K562 (cell line): ENCODE results near the gene TEX48. TPM values are rescaled to one million over a fixed set of nuclear protein-coding genes. Genes with fewer than 3 reads are reported as not detected.

ENCODE experiments used
- ATAC-seq: fragments of 200-7000 bp; cut with Tn5 transposase; 3 replicates; pipeline ENCODE4 v1.9.1; 2020; ENCODE audit warnings: moderate library complexity
- BruUV-seq: library from RNA; stranded (reverse); fragments of 400-500 nt; replicated peaks from 2 replicates; lab custom pipeline; 2021; lab: Mats Ljungman, UMichigan
- CTCF ChIA-PET: fragments of 300-600 bp; formaldehyde crosslinking; extraction: SDS; loops from one replicate; lab custom pipeline; 2021; ENCODE audit warnings: low intra/inter-chr PET ratio; lab: Yijun Ruan, JAX
- POLR2A ChIA-PET: fragments of 300-600, 350-650 bp; sonication (Branson Sonifier 250); formaldehyde crosslinking; extraction: SDS; loops from one replicate; lab custom pipeline; 2021; ENCODE audit warnings: antibody characterized with exemption, inconsistent platforms; lab: Yijun Ruan, JAX
- DNase-seq, 4 experiments: peaks; one replicate each; pipeline versions ENCODE4 v3.0.0 to v3.0.0-alpha.2; 2011 to 2018; ENCODE audit warnings: low spot score in 3 of 4, mixed read lengths in 3 of 4; ENCODE audit errors: extremely low read depth in 1 of 4
- FAIRE-seq: peaks from 2 replicates; lab custom pipeline; 2011; peaks lifted over from hg19 to GRCh38; lab: Jason Lieb, UNC
- H2AFZ ChIP-seq: 2 replicates; pipeline ENCODE4 v1.6.0; 2011; ENCODE audit warnings: low read depth, low read length, control low read depth, inconsistent platforms
- H3K27ac ChIP-seq: fragments of 200-600 bp; 3 replicates; pipeline ENCODE4 v1.8.0; 2011; ENCODE audit warnings: low read depth, mild to moderate bottlenecking, control low read depth, inconsistent platforms, low read length, moderate library complexity, mixed read lengths; ENCODE audit errors: extremely low read depth
- H3K27me3 ChIP-seq, 2 experiments: fragments of 300-600 bp in 1 of 2; 2 replicates in 1 of 2; 3 replicates in 1 of 2; pipeline versions ENCODE4 v1.6.0 to v1.8.0; 2011; ENCODE audit warnings: inconsistent platforms in 2 of 2, low read length in 2 of 2, mild to moderate bottlenecking in 1 of 2, mixed read lengths in 1 of 2, moderate library complexity in 1 of 2; ENCODE audit not compliant: control insufficient read depth in 2 of 2, insufficient read depth in 2 of 2
- H3K36me3 ChIP-seq: fragments of 300-600 bp; 3 replicates; pipeline ENCODE4 v1.8.0; 2011; ENCODE audit warnings: mild to moderate bottlenecking, low read length, inconsistent platforms; ENCODE audit not compliant: control insufficient read depth, insufficient read depth
- H3K4me1 ChIP-seq, 2 experiments: fragments of 200-600 bp in 1 of 2; replicated peaks in 1 of 2; 2 replicates in 1 of 2; 3 replicates in 1 of 2; pipeline versions ENCODE4 v1.5.1 to v1.8.0; 2011; ENCODE audit warnings: inconsistent platforms in 2 of 2, low read length in 2 of 2, mild to moderate bottlenecking in 1 of 2, mixed read lengths in 1 of 2, moderate library complexity in 1 of 2; ENCODE audit not compliant: control insufficient read depth in 2 of 2, insufficient read depth in 2 of 2
- H3K4me2 ChIP-seq: 2 replicates; pipeline ENCODE4 v1.6.1; 2011; ENCODE audit warnings: low read length, control low read depth, inconsistent platforms, mixed read lengths; ENCODE audit not compliant: insufficient read depth
- H3K4me3 ChIP-seq: fragments of 200-600 bp; sonication (generic), shearing (Covaris generic); 2 replicates; pipeline ENCODE4 v1.5.1; 2016; ENCODE audit warnings: control low read depth, inconsistent platforms
- H3K79me2 ChIP-seq: fragments of 200-600 bp; 3 replicates; pipeline ENCODE4 v1.8.0; 2011; ENCODE audit warnings: low read length, inconsistent platforms; ENCODE audit not compliant: control insufficient read depth, insufficient read depth
- H3K9ac ChIP-seq, 2 experiments: 2 replicates each; pipeline versions ENCODE4 v1.6.0 to v1.6.1; 2011; ENCODE audit warnings: low read depth in 2 of 2, low read length in 2 of 2, control low read depth in 1 of 2, inconsistent platforms in 1 of 2, mild to moderate bottlenecking in 1 of 2, mixed read lengths in 1 of 2; ENCODE audit not compliant: insufficient read depth in 1 of 2
- H3K9me1 ChIP-seq: one replicate; pipeline ENCODE4 v1.6.0; 2011; ENCODE audit warnings: inconsistent platforms, mild to moderate bottlenecking, low read length, moderate library complexity; ENCODE audit not compliant: control insufficient read depth, insufficient read depth
- H3K9me3 ChIP-seq: replicated peaks from 2 replicates; pipeline ENCODE4 v1.5.1; 2011; ENCODE audit warnings: low read depth, low read length, inconsistent platforms; ENCODE audit not compliant: control insufficient read depth, insufficient read depth
- H4K20me1 ChIP-seq: replicated peaks from 2 replicates; pipeline ENCODE4 v1.6.1; 2011; ENCODE audit warnings: low read length, inconsistent platforms, mixed read lengths; ENCODE audit not compliant: control insufficient read depth, insufficient read depth
- COPS2 ChIP-seq: fragments of 450-650 bp; conservative IDR thresholded peaks from 2 replicates; pipeline ENCODE4 v1.6.1; 2016; ENCODE audit warnings: mild to moderate bottlenecking, moderate library complexity
- HNRNPLL ChIP-seq: fragments of 200-400 bp; formaldehyde crosslinking; IDR thresholded peaks from 2 replicates; pipeline ENCODE4 v1.6.1; 2017; ENCODE audit warnings: low read length, low read depth, mild to moderate bottlenecking; ENCODE audit not compliant: poor library complexity, severe bottlenecking
- POLR2AphosphoS2 ChIP-seq: IDR thresholded peaks from 2 replicates; pipeline ENCODE4 v1.6.1; 2012; ENCODE audit warnings: low read length, improper control_type of control experiment
- STAT6 ChIP-seq: sonication (generic); formaldehyde crosslinking; IDR thresholded peaks from 2 replicates; pipeline ENCODE4 v1.8.1; 2023; ENCODE audit warnings: mild to moderate bottlenecking, missing genetic modification reagents
- ZBTB33 ChIP-seq: sonication (generic); formaldehyde crosslinking; IDR thresholded peaks from 2 replicates; pipeline ENCODE4 v1.8.1; 2023; ENCODE audit warnings: mild to moderate bottlenecking, missing genetic modification reagents
- in situ Hi-C: fragments of 300-500 bp; cut with MboI; formaldehyde crosslinking; loops from 4 replicates; pipeline ENCODE4 v1.15.0; 2018; ENCODE audit warnings: inconsistent platforms, mixed read lengths
- intact Hi-C: fragments of 100-400 bp; cut with micrococcal nuclease; formaldehyde crosslinking; loops from 2 replicates; pipeline ENCODE4 v1.14.2; 2022
- polyA plus RNA-seq, 8 experiments: library from polyadenylated mRNA; depleted of rRNA in 4 of 8; stranded (reverse) in 5 of 8; unstranded in 3 of 8; fragments of >200 nt; fragmentation: Nextera tagmentation in 2 of 8; fragmentation: Illumina TruSeq in 1 of 8; extraction: Ambion mirVana in 2 of 8; extraction: Trizol in 1 of 8; gene quantifications; 2 replicates each; pipeline versions ENCODE4 v1.2.1 to v1.2.3, GENCODE V29; 2011 to 2014; ENCODE audit warnings: inconsistent platforms in 1 of 8, missing spikeins in 1 of 8
- total RNA-seq, 7 experiments: library from RNA; depleted of rRNA in 6 of 7; stranded (reverse); fragments of >200 nt in 6 of 7; fragmentation: Illumina TruSeq in 2 of 7; extraction: Trizol in 2 of 7; gene quantifications; 2 replicates each; pipeline versions ENCODE4 v1.2.1 to v1.2.3, GENCODE V29; 2011 to 2021; ENCODE audit warnings: low replicate concordance in 1 of 7
- TF ChIP-seq, protein P1 (sequence below), 2 experiments: fragments of 450-650 bp in 1 of 2; IDR thresholded peaks; 2 replicates each; pipeline ENCODE4 v1.6.1; 2011 to 2017; ENCODE audit warnings: low read depth in 2 of 2, antibody characterized with exemption in 1 of 2, borderline replicate concordance in 1 of 2, low read length in 1 of 2, mild to moderate bottlenecking in 1 of 2, mixed read lengths in 1 of 2; ENCODE audit not compliant: control insufficient read depth in 1 of 2

The TEX48 gene
- total and polyA plus RNA-seq, 9 of the 15 experiments (the other 6 are each of a cell fraction or from before 2014, with no cell fraction given), result not detected

- Histone ChIP-seq H3K27me3 (peaks cover 5 to 6% of the 10 kb centered on the region in 2 experiments; a peak in 4 of 5 replicates), H3K4me3 (no peak overlapping the region), H3K4me1 (no peaks in the 10 kb centered on the region), H3K9ac (no peak overlapping the region), H2AFZ (no peak overlapping the region), H3K79me2 (no peaks in the 10 kb centered on the region), H3K27ac (no peak overlapping the region), H3K9me3 (no peaks in the 10 kb centered on the region), H3K9me1 (no peaks in the 10 kb centered on the region), H4K20me1 (no peaks in the 10 kb centered on the region), H3K4me2 (no peak overlapping the region), H3K36me3 (no peaks in the 10 kb centered on the region)
- ATAC-seq (no peak), DNase-seq (no peak), FAIRE-seq (no peak)
- POLR2A ChIA-PET, result no interaction called here
- CTCF ChIA-PET, result no interaction called here
- in situ Hi-C loops, result no loop called here
- TF ChIP-seq POLR2AphosphoS2 (no peak), STAT6 (CRISPR knock-in tag) (no peak), HNRNPLL (no peak), ZBTB33 (CRISPR knock-in tag) (no peak), COPS2 (no peak)
- TF ChIP-seq, protein P1, sequence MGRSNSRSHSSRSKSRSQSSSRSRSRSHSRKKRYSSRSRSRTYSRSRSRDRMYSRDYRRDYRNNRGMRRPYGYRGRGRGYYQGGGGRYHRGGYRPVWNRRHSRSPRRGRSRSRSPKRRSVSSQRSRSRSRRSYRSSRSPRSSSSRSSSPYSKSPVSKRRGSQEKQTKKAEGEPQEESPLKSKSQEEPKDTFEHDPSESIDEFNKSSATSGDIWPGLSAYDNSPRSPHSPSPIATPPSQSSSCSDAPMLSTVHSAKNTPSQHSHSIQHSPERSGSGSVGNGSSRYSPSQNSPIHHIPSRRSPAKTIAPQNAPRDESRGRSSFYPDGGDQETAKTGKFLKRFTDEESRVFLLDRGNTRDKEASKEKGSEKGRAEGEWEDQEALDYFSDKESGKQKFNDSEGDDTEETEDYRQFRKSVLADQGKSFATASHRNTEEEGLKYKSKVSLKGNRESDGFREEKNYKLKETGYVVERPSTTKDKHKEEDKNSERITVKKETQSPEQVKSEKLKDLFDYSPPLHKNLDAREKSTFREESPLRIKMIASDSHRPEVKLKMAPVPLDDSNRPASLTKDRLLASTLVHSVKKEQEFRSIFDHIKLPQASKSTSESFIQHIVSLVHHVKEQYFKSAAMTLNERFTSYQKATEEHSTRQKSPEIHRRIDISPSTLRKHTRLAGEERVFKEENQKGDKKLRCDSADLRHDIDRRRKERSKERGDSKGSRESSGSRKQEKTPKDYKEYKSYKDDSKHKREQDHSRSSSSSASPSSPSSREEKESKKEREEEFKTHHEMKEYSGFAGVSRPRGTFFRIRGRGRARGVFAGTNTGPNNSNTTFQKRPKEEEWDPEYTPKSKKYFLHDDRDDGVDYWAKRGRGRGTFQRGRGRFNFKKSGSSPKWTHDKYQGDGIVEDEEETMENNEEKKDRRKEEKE (IDR thresholded peaks at IDR 0.05; ENCODE audit: borderline replicate concordance in 1 of 2, control insufficient read depth in 1 of 2, low read depth in 2 of 2, low read length in 1 of 2), result no peak
- intact Hi-C loops, result no loop called here
- BruUV-seq, result no TSS peak
Measured at GRCh38 chr9:114691956-114692295, 9.9 kb upstream of the TEX48 start.
